GM19239 (cell line): ENCODE results near the gene CSNK1G1.
"Not testable (repeated sequence)": the region's sequence is repeated elsewhere in the genome, so short reads cannot be mapped to it uniquely, and the experiment has no call there.

Experiments used
- DNase-seq: peaks from one replicate; pipeline ENCODE4 v3.0.0; 2011; ENCODE audit warnings: low spot score; ENCODE audit not compliant: insufficient read length
- FAIRE-seq: peaks from 2 replicates; lab custom pipeline; 2011; peaks lifted over from hg19 to GRCh38; lab: Jason Lieb, UNC

CSNK1G1 gene

DNA sequence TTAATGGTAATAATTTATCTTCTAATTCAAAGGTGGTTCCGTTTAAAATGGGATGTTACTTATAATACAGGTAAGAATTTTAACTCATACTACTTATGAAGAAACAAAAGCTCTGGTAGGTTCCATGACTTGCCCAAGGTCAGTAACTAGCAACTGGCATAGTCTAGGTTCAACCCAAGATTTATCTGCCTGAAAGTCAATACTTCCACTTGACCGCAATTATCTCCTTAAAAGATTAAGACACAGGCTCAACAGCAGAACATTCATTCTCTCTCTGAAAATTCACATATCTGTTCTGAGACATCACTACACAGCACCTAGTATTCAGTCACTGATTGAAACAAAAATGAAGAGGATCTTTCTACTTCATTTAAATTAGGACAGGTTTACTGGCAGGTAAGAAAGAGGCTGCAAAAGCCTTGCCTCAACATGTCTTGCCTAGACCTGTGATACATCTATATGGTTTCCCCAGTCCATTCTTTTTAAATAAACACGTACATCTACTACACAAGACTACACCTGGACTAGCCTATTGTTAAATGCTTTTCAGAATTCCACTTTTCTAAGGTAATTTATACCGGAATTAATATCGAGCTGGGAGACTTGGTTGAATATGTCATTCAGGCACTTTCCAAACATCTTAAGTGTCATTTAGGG, 1.2 kb downstream of the CSNK1G1 start:
- DNase-seq, result no peak
- peak; percentile 4 for FAIRE-seq

DNA sequence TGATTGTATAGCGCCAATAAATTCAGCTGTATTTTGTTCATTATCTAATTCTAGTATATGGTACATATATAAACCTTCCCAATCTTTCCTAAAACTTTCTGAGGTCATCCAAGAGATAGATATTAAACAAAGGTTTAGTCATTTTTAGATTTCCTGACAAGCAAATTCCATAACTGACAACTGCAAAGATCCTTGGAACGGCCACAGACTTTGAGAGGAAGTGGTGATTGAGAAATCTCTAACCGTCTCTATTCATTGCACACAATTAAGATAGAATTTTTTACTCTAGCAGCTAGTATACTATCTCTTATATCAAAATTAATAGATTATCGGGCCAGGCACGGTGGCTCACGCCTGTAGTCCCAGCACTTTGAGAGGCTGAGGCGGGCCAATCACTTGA, 4.7 kb downstream of the CSNK1G1 start:
- no peak for DNase-seq

DNA sequence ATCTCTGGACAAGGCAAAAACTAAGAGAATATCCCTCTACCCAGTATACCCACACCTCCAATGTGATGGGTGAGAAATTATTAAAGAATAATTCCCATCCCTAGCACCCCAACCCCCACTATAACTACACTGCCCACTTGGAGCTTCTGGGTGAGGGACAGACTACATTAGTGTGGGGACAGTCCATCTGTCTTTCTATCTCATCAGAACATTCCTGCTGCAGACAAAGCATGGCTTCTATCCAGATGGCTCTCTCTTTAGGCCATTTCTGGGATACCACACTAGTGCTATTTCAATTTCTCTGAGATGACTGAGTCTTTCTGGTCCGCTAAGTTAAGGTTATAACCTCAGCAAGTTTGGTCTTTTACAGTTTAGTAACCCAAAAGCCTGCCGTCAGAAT, 6.6 kb downstream of the CSNK1G1 start:
- DNase-seq (no peak), FAIRE-seq (no peak)

More for the DNA sequence above, 4.7 kb downstream of the CSNK1G1 start:
- no peak for FAIRE-seq

DNA sequence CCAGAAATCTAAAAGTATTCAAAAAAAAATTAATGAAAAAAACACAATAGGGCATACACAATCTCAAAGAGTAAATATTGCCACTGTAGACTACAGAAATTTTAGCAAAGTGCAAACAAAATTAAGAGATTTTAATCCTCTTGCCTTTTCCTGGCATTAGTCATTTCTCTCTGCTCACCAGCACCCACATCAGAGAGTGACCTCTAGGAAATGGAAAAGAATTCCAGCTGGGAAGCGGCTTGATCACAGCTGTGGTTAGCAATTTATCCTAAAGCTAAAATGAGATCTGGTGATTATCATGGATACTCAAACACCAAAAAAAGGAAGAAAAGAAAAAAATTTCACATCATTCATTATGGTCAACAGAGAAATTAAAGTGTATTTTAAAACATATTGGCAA, 7.5 kb downstream of the CSNK1G1 start:
- DNase-seq, result no peak
- no peak for FAIRE-seq

DNA sequence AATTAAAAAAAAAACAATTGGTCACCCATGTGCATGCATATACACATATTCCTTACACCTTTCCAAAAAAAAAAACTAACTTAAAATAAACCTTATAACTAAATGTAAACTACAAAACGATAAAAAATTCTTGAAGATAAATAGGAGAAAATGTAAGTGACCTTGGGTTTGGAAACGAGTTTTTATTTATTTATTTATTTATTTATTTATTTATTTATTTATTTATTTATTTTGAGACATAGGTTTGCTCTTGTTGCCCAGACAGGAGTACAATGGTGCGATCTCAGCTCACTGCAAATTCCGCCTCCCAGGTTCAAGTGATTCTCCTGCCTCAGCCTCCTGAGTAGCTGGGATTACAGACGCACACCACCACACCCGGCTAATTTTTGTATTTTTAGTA, 9.7 kb downstream of the CSNK1G1 start:
- FAIRE-seq, DNase-seq: not testable (repeated sequence)

DNA sequence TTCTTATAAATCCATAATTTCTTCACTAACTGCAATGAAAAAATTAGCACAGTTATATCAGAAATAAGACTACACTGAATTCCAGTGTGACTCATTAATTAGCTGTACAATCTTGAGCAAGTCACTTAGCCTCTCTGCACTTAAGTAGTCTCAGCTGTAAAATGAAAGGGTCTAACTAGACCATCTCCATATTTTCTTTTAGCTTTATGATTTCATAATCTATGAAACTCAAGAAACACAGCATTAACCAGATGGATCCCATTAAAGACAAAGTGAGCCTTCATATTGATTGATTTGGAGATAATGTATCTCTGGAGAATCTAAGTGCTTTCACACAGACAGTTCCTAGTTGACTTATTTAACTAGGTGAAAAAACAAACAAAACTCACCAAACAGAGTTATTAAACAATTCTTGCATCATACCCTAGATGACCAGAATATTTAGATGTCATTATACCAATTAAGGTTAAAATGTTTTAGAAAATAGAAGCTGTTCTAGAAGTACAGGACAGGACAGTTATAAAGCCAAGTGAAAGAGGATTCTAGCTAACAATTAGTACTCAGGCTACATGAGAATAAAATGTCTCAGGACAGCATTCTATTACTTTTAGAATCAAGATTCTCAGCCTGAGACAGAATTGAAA, 11.2 kb downstream of the CSNK1G1 start:
- DNase-seq (no peak), FAIRE-seq (peak; percentile 66)

DNA sequence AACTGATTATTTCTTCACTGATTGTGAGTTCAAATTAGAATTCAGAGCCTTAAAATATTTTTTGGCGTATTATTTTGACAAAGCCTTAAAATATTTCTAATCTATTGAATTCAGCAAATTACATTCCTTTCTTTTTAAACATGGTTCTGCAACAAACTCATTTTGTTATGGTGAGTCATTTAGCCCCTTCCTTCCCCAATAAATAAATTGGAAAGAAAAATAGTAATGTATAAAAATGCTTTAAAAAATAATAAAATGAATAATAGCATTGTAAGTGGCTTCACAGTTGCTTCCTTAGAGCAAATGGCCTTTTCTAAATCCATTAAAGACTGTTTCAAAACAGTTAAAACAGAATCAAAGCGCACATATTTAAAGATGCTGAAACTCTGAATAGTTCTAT, 12.1 kb downstream of the CSNK1G1 start:
- FAIRE-seq, result no peak
- no peak for DNase-seq

DNA sequence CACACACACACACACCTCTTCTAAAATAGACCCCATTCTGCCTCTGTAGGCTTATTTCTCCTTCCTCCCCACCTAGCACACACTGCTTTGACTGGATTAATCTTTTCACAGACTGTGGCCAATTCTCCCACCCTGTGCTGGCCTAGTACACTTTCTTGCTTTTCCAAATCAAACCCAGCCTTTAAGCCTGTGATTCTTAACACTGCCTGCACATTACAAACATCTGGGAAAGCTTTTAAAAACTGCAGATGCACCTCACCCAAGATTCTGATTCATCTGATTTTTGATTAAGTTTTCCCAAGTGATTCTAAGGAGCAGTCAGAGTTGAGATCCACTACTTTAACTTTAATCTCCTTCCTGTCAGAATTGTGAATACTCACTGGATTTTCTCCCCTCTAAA, 12.8 kb downstream of the CSNK1G1 start:
- FAIRE-seq (no peak), DNase-seq (no peak)

DNA sequence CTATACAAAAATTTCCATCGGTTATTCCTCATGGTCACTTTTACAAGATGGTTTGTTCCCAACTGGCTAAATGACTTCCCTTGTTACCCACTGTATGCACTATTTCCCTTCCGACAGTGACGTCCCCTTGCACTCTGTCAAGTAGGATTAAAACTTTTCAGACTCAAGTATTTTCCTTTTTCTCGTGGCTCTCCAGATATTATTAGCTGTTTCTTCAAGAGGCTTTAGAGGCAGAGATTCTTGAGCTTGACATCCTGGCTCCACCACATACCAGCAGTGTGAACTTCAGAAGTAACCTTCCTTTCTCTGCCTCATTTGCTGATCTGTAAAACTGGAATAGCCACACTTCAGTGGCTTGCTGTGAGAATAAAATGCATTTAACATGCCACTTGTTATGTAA, 14.0 kb downstream of the CSNK1G1 start:
- no peak for FAIRE-seq
- DNase-seq, result no peak

DNA sequence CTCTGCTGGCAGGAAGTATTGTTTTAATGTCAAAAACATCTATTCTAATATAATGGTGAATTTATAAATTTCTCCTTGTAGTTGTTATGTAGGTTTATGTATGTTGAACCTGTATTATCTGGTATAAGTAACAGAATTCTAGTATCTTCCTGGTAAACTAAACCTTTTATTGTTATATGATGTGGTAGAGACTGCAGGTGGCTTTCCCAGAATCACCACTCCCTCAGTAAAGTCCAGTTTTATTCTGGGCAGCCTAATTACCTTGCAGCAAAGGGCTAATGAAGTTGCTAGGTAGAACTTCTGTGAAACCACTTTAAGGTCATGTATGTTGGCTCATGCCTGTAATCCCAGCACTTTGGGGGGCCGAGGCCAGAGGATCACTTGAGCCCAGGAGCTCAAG, 15.6 kb downstream of the CSNK1G1 start:
- FAIRE-seq, result no peak
- DNase-seq, result no peak

DNA sequence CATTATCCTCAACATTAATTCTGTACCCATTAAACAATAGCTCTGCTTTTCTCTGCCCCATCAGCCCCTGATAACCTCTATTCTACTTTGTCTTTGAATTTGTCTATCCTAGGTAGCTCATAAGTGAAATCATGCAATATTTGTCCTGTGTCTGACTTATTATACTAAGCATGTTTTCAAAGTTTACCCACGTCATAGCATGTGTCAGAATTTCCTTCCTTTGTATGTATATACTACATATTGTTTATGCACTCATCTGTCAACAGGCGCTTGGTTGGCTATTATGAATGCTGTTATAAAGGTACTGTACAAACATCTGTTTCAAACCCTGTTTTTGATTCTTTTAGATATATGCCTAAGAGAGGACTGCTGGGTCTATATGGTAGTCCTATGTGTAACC, 18.2 kb downstream of the CSNK1G1 start:
- FAIRE-seq (no peak), DNase-seq (no peak)

DNA sequence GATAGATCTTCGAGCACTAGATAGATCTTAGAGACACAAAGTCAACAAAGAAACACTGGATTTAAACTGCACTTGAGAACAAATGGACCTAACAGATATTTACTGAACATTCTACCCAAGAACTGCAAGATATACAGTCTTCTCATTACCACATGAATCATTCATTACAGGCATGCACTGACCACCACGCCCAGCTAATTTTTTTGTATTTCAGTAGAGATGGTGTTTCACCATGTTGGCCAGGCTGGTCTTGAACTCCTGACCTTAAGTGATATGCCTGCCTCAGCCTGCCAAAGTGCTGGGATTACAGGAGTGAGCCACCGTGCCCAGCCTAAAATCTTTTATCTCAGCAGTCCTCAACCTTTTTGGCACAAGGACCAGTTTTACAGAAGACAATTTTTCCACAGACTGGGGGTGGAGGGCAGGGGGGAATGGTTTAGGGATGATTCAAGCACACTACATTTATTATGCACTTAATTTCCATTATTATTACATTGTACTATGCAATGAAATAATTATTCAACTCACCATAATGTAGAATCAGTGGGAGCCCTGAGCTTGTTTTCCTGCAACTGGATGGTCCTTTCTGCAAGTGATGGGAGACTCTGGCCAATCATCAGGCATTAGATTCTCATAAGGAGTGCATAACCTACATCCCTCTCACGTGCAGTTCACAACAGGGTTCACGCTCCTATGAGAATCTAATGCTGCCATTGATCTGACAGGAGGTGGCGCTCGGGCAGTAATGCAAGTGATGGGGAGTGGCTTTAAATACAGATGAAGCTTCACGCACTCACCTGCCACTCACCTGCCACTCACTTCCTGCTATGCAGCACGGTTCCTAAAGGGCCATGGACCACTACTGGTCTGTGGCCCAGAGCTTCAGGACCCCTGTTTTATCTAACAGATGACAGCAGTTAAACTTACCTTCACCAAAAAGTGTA, 21.7 kb downstream of the CSNK1G1 start:
- DNase-seq (no peak), FAIRE-seq (no peak)

DNA sequence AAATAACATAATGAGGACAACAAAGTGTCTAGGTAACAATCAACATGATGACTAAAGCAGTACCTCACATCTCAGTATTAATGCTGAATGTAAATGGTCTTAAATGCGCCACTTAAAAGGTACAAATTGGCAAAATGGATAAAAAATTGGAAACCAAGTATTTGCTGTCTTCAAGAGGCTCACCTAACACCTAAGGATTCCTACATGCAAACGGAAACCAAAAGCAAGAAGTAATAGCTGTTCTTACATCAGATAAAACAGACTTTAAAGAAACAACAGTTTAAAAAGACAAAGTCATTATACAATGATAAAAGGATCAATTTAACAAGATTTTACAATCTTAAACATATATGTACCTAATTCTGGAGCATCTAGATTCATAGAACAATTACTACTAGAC, 22.5 kb downstream of the CSNK1G1 start:
- FAIRE-seq, result peak; percentile 23
- no peak for DNase-seq

DNA sequence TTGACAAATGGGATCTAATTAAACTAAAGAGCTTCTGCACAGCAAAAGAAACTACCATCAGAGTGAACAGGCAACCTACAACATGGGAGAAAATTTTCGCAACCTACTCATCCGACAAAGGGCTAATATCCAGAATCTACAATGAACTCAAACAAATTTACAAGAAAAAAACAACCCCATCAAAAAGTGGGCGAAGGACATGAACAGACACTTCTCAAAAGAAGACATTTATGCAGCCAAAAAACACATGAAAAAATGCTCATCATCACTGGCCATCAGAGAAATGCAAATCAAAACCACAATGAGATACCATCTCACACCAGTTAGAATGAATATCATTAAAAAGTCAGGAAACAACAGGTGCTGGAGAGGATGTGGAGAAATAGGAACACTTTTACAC, 24.3 kb downstream of the CSNK1G1 start:
- not testable (repeated sequence) for DNase-seq

DNA sequence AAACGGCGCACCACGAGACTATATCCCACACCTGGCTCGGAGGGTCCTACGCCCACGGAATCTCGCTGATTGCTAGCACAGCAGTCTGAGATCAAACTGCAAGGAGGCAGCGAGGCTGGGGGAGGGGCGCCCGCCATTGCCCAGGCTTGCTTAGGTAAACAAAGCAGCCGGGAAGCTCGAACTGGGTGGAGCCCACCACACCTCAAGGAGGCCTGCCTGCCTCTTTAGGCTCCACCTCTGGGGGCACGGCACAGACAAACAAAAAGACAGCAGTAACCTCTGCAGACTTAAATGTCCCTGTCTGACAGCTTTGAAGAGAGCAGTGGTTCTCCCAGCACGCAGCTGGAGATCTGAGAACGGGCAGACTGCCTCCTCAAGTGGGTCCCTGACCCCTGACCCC, 29.0 kb downstream of the CSNK1G1 start:
- DNase-seq, FAIRE-seq: not testable (repeated sequence)

More for the DNA sequence above, 24.3 kb downstream of the CSNK1G1 start:
- FAIRE-seq, result not testable (repeated sequence)

DNA sequence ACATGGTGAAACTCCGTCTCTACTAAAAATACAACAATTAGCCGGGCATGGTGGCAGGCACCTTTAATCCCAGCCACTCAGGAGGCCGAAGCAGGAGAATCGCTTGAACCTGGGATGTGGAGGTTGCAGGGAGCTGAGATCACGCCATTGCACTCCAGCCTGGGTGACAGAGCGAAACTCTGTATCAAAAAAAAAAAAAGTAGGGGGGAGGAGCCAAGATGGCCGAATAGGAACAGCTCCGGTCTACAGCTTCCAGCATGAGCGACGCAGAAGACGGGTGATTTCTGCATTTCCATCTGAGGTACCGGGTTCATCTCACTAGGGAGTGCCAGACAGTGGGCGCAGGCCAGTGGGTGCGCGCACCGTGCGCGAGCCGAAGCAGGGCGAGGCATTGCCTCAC, 29.5 kb downstream of the CSNK1G1 start:
- not testable (repeated sequence) for FAIRE-seq, DNase-seq

DNA sequence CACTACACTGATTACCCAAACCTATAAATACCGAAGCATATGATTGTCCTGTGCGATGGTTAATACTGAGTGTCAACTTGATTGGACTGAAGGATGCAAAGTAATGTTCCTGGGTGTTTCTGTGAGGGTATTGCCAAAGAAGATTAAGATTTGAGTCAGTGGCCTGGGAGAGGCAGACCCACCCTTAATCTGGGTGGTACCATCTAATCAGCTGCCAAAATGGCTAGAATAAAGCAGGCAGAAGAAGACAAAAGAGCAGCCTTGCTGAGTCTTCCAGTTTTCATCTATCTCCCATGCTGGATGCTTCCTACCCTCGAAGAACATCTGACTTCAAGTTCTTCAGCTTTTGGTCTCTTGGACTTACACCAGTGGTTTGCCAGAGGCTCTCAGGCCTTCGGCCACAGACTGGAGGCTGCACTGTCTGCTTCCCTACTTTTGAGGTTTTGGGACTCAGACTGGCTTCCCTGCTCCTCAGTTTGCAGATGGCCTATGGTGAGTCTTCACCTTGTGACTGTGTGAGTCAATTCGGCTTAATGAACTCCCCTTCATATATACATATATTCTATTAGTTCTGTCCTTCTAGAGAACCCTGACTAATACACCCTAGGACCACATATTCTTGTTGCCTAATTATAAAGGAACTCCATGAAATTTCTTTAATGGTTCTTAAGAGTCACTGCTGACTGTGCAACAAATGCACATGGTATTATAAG, 31.7 kb downstream of the CSNK1G1 start:
- no peak for DNase-seq
- no peak for FAIRE-seq

DNA sequence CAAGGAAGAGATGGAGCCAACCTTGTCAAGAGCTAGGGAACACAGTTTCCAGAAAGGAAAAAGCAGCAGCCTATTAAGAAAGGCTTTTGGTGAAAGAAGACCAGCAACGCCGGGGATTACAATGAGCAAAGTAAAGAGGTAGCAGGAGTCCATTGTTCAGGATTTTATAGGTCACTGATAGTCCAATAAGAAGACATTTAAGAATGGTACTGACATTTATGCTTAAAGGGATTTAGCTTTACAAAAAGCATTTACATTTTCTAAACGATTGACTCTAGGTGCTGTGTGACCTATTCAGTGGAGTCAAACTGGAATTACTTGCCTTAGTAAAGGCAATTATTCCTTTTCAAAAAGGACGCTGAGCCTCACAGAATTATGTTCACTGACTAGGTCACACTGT, 40.8 kb downstream of the CSNK1G1 start:
- DNase-seq (no peak), FAIRE-seq (no peak)

DNA sequence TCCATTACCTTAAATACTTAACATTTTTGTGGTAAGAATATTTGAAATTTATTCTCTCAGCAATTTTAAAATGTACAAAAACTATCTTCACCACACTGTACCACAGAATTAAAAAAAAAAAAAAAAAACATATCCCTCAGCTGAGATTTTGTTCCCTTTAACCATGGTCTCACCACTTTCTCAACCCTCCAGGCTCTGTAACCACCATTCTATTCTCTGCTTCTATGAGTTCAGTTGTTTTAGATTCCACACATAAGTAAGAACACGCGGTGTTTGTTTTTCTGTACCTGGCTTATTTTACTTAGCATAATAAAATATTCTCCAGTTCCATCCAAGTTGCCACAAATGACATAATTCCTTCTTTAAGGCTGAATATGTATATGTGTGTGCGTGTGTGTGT, 41.5 kb downstream of the CSNK1G1 start:
- FAIRE-seq, result no peak

DNA sequence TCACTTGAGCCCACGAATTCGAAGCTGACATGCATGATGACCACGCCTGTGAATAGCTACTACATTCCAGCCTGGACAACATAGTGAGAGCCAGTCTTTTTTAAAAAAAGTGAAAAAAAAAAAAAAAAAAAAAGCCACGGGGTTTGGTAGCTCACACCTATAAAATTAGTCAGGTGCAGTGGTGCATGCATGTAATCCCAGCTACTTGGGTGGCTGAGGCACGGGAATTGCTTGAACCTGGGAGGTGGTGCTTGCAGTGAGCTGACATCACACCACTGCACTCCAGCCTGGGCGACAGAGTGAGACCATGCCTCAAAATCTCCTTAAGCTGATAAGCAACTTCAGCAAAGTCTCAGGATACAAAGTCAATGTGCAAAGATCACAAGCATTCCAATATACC, 44.4 kb downstream of the CSNK1G1 start:
- FAIRE-seq (no peak), DNase-seq (no peak)

More for the DNA sequence above, 41.5 kb downstream of the CSNK1G1 start:
- no peak for DNase-seq
